GM12892 (cell line): Measurements from ENCODE around the gene ZBTB8B.
"Not testable (repeated sequence)": the region's sequence is repeated elsewhere in the genome, so short reads cannot be mapped to it uniquely, and the experiment has no call there.

Experiments
- DNase-seq: peaks from one replicate; pipeline ENCODE4 v3.0.0; 2011; ENCODE audit not compliant: insufficient read length
- FAIRE-seq: peaks from 2 replicates; lab custom pipeline; 2011; peaks lifted over from hg19 to GRCh38; lab: Jason Lieb, UNC
- POLR2A ChIP-seq: IDR thresholded peaks from 2 replicates; pipeline ENCODE4 v1.6.1; 2011; ENCODE audit warnings: low read depth, low read length, control low read depth
- POLR2AphosphoS5 ChIP-seq: IDR thresholded peaks from 2 replicates; pipeline ENCODE4 v1.6.1; 2011; ENCODE audit warnings: low read depth, low read length, control low read depth
- TAF1 ChIP-seq: IDR thresholded peaks from 2 replicates; pipeline ENCODE4 v1.6.1; 2011; ENCODE audit warnings: low read depth, mild to moderate bottlenecking, control low read depth, low read length, borderline replicate concordance

Gene ZBTB8B

DNA sequence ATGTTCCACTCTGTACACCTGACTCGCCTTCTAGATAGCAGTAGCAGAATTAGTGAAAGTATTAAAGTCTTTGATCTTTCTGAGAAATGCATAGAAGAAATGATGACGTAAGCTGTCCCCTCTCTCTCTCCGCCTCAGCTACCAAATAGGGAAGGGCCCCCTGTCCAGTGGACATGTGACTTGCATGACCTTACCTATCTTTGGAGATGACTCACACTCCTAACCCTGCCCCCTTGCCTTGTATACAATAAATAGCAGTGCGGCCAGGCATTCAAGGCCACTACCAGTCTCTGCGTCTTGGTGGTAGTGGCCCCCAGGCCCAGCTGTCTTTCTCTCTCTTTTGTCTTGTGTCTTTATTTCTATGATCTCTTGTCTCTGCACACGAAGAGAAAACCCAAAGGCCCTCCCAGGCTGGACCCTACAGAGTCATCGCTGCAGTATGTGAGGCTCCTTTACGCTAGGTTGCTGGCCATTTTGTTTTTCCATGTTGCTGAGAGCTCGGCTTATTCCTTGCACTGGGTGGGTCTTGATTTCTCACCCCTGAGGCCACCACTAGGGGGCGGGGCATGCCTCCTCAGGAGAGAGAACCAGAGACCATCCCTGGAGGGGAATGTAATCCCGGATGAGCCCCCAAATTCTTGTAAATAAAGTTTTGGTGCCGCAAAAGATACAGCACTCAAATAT is 16.0 kb upstream of the ZBTB8B start:
- DNase-seq (no peak), FAIRE-seq (no peak)
- no peak for TF ChIP-seq POLR2A
- no peak for TF ChIP-seq POLR2AphosphoS5
- TF ChIP-seq TAF1: no peak

DNA sequence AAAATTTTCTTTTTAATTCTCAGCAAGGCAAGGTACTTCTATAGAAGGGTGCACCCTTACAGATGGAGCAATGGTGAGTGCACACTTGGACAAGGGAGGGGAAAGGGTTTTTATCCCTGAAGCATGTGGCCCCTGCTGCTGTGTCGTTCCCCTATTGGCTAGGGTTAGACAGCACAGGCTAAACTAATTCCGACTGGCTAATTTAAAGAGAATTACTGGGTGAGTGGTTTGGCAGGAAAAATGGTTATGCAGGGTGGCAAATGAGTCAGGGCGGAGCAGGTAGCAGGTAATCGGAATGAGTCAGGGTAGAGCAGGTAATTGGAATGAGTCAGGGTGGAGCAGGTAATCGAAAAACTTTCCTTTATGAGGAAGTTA is 15.4 kb upstream of the ZBTB8B start:
- FAIRE-seq, DNase-seq: not testable (repeated sequence)

DNA sequence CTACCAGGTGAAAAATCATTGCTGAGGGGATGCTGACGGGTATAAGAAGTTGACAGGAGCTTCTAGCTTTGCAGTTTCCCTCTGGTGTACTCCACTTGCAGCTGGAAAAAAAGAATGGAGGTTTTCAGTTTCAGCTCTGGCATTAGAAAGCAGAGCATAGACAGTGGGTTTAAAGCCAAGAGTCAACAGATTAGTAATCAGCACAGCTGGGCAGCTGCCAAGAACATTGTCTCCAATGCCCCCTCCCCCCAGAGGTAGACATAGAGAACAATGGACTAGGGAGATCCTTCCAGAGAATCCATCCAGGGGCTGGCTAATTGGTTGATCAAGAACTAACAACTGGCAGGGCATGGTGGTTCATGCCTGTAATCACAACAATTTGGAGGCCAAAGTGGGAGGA is 10.1 kb upstream of the ZBTB8B start:
- FAIRE-seq: no peak
- TF ChIP-seq POLR2AphosphoS5: no peak
- TF ChIP-seq TAF1: no peak
- TF ChIP-seq POLR2A: no peak
- no peak for DNase-seq

- FAIRE-seq (no peak), DNase-seq (no peak)
- TF ChIP-seq POLR2AphosphoS5 (no peak), POLR2A (no peak), TAF1 (no peak)
Observed at GRCh38 chr1:32455958-32456357, 8.9 kb upstream of the ZBTB8B start.

DNA sequence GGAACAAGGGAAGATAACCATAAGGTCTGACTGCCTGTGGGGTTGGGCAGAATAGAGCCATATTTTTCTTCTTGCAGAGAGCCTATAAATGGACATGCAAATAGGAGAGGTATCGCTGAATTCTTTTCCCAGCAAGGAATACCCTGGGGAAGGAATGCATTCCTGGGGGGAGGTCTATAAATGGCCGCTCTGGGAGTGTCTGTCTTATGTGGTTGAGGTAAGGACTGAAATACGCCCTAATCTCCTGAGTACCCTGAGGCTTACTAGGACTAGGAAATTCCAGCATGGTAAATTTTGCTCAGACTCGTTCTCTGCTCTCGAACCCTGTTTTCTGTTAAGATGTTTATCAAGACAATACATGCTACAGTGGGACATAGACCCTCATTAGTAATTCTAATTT is 6.1 kb upstream of the ZBTB8B start:
- not testable (repeated sequence) for FAIRE-seq, DNase-seq

- FAIRE-seq, DNase-seq: not testable (repeated sequence)
Observed at GRCh38 chr1:32462977-32463376, 1.9 kb upstream of the ZBTB8B start.

DNA sequence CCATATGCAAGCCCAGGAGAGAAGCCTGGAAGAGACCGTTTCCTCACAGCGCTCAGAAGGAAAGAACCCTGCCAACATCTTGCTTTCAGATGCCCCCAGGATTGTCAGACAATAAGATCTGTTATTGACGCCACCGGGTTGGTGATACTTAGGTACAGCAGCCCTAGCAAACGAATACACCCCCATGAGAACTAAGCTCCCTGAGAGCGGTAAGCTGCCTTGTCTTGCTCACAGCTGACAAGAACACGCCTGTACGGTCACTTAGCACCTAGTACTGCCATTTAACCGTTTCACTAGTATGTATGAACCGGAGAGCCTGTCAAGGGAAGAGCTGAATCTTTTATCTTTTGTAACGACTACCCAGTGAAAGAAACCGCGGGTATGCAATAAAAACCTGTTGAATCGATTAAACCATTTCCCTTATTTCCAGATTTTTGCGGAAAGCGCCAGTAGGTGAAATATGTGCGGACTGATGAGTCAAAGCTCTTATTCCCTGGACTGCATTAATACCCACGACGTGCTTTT is 619 bp upstream of the ZBTB8B start:
- FAIRE-seq (no peak), DNase-seq (no peak)
- TF ChIP-seq TAF1 (no peak), POLR2A (no peak), POLR2AphosphoS5 (no peak)

- TF ChIP-seq POLR2A (no peak), TAF1 (no peak), POLR2AphosphoS5 (no peak)
- DNase-seq: no peak
- peak; percentile 24 for FAIRE-seq
Observed at GRCh38 chr1:32465578-32465933, 684 bp downstream of the ZBTB8B start.

DNA sequence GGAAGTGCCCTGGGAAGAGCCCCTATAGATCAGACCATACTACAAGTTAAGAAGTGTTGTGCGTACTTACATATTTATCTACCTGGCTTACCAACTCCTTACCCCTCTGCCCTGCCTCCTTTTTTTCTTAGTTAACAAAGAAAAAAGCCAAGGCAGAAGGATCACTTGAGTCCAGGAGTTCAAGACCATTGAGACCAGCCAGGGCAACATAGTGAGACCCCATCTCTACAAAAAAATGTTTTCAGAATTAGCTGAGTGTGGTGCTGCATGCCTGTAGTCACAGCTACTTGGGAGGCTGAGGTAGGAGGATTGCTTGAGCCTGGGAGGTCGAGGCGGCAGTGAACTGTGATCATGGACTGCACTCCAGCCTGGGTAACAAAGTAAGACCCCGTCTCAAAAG is 1.9 kb downstream of the ZBTB8B start:
- TF ChIP-seq TAF1 (no peak), POLR2AphosphoS5 (no peak), POLR2A (no peak)
- DNase-seq (no peak), FAIRE-seq (no peak)

- DNase-seq (no peak), FAIRE-seq (no peak)
- TF ChIP-seq POLR2AphosphoS5 (no peak), POLR2A (no peak), TAF1 (no peak)
Observed at GRCh38 chr1:32468791-32469190, 3.9 kb downstream of the ZBTB8B start.

DNA sequence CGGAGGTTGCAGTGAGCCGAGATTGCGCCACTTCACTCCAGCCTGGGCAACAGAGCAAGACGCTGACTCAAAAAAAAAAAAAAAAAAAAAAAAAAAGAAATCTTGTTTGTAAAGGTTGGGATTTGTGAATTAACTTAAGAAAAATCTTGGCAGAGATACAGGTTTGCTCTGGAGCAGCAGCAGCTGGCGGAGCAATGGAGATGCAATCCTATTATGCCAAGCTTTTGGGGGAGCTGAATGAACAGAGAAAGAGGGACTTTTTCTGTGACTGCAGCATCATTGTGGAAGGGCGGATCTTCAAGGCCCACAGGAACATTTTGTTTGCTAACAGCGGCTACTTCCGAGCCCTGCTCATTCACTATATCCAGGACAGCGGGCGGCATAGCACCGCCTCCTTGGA is 5.6 kb downstream of the ZBTB8B start:
- no peak for DNase-seq
- no peak for FAIRE-seq
- TF ChIP-seq POLR2A (no peak), POLR2AphosphoS5 (no peak), TAF1 (no peak)

- DNase-seq (no peak), FAIRE-seq (no peak)
- TF ChIP-seq POLR2AphosphoS5: no peak
- TF ChIP-seq TAF1: no peak
- no peak for TF ChIP-seq POLR2A
Observed at GRCh38 chr1:32470991-32471694, 6.3 kb downstream of the ZBTB8B start.
